A549 (cell line): ENCODE results near the gene MARS1.

Experiments used
- BHLHE40 ChIP-seq: IDR thresholded peaks from 2 replicates; pipeline ENCODE4 v1.6.1; 2012; ENCODE audit warnings: low read depth, low read length, inconsistent platforms
- CBX8 ChIP-seq: fragments of 200-600 bp; sonication (generic); IDR thresholded peaks from 2 replicates; pipeline ENCODE4 v1.6.1; 2016
- CTCF ChIP-seq: fragments of >200 bp; sonication (Bioruptor Twin); formaldehyde crosslinking; IDR thresholded peaks from 3 replicates; pipeline ENCODE4 v1.5.1; 2016
- EP300 ChIP-seq, 2 experiments: fragments of >200 bp; sonication (Bioruptor Twin); formaldehyde crosslinking; IDR thresholded peaks; 2 replicates in 1 of 2; 3 replicates in 1 of 2; pipeline ENCODE4 v1.6.1; 2016 to 2017
- MAFK ChIP-seq: fragments of 450-650 bp; IDR thresholded peaks from 2 replicates; pipeline ENCODE4 v1.6.1; 2014; ENCODE audit not compliant: partially characterized antibody
- PBX3 ChIP-seq: IDR thresholded peaks from 2 replicates; pipeline ENCODE4 v1.6.1; 2012
- PHF8 ChIP-seq: fragments of 200-600 bp; sonication (generic); IDR thresholded peaks from 2 replicates; pipeline ENCODE4 v1.6.1; 2016; ENCODE audit warnings: low read depth, mild to moderate bottlenecking, antibody characterized with exemption, moderate library complexity, borderline replicate concordance
- POLR2A ChIP-seq: IDR thresholded peaks from 2 replicates; pipeline ENCODE4 v1.6.1; 2012; ENCODE audit warnings: mild to moderate bottlenecking, low read length
- POLR2AphosphoS2 ChIP-seq: conservative IDR thresholded peaks from 2 replicates; pipeline ENCODE4 v1.6.1; 2012; ENCODE audit warnings: low read length, improper control_type of control experiment, inconsistent platforms
- RAD21 ChIP-seq, 2 experiments: fragments of >200 bp in 1 of 2; sonication (Bioruptor Twin) in 1 of 2; formaldehyde crosslinking in 1 of 2; IDR thresholded peaks in 1 of 2; conservative IDR thresholded peaks in 1 of 2; 2 replicates in 1 of 2; 3 replicates in 1 of 2; pipeline ENCODE4 v1.6.1; 2012 to 2018; ENCODE audit warnings: inconsistent platforms in 1 of 2
- RCOR1 ChIP-seq: fragments of 150-350 bp; IDR thresholded peaks from 2 replicates; pipeline ENCODE4 v1.6.1; 2014; ENCODE audit warnings: antibody characterized with exemption, low read length, low read depth
- REST ChIP-seq: fragments of 200-600 bp; sonication (generic); IDR thresholded peaks from 2 replicates; pipeline ENCODE4 v1.6.1; 2016; ENCODE audit warnings: antibody characterized with exemption, mild to moderate bottlenecking, moderate library complexity
- RFX5 ChIP-seq: fragments of 450-650 bp; IDR thresholded peaks from 2 replicates; pipeline ENCODE4 v1.7.1; 2014; ENCODE audit warnings: antibody characterized with exemption, mild to moderate bottlenecking, moderate library complexity
- USF2 ChIP-seq: fragments of 450-650 bp; IDR thresholded peaks from 2 replicates; pipeline ENCODE4 v1.6.1; 2014; ENCODE audit warnings: antibody characterized with exemption

- TF ChIP-seq RFX5: no peak
- TF ChIP-seq CTCF: no peak
- TF ChIP-seq POLR2A: no peak
- no peak for TF ChIP-seq BHLHE40
- TF ChIP-seq PHF8: no peak
- no peak for TF ChIP-seq EP300 (IDR thresholded peaks at IDR 0.05)
- no peak for TF ChIP-seq USF2
- no peak for TF ChIP-seq CBX8
- no peak for TF ChIP-seq POLR2AphosphoS2
- no peak for TF ChIP-seq RAD21 (conservative IDR thresholded peaks at IDR 0.05 in 1 of 2, IDR thresholded peaks at IDR 0.05 in 1 of 2)
- no peak for TF ChIP-seq REST
- TF ChIP-seq PBX3: no peak
- no peak for TF ChIP-seq MAFK
- no peak for TF ChIP-seq RCOR1
Measured at GRCh38 chr12:57525615-57526383, 37.9 kb downstream of the MARS1 start.
